Endothelial cell of umbilical vein (primary cell): ENCODE results near the gene SEMA4G.

Experiments
- EZH2 ChIP-seq: IDR thresholded peaks from 2 replicates; pipeline ENCODE4 v1.6.1; 2012; ENCODE audit warnings: borderline replicate concordance, low read depth, mild to moderate bottlenecking, moderate library complexity, low read length, inconsistent platforms; ENCODE audit not compliant: severe bottlenecking
- JUN ChIP-seq: IDR thresholded peaks from 2 replicates; pipeline ENCODE4 v1.6.1; 2011; ENCODE audit warnings: borderline replicate concordance, low read depth; ENCODE audit not compliant: insufficient read length, insufficient read depth
- MYC ChIP-seq: IDR thresholded peaks from one replicate; pipeline ENCODE4 v1.6.1; 2011; ENCODE audit warnings: mild to moderate bottlenecking, low read depth, low read length
- POLR2A ChIP-seq: IDR thresholded peaks from 2 replicates; pipeline ENCODE4 v1.6.1; 2012; ENCODE audit warnings: low read depth, mild to moderate bottlenecking, control low read depth, low read length
- POLR2AphosphoS5 ChIP-seq: IDR thresholded peaks from 2 replicates; pipeline ENCODE4 v1.6.1; 2012; ENCODE audit warnings: low read depth, mild to moderate bottlenecking, control low read depth, low read length, moderate library complexity; ENCODE audit not compliant: insufficient read depth
- TF ChIP-seq, protein P1 (sequence below), 2 donors: IDR thresholded peaks; 1 replicate in 1 of 2; 2 replicates in 1 of 2; pipeline ENCODE4 v1.5.1; 2011; ENCODE audit warnings: low read length in 2 of 2, mild to moderate bottlenecking in 2 of 2, moderate library complexity in 2 of 2, control low read depth in 1 of 2, inconsistent platforms in 1 of 2, low read depth in 1 of 2; ENCODE audit not compliant: insufficient read depth in 1 of 2; ENCODE audit errors: extremely low read depth in 1 of 2
- TF ChIP-seq, protein P2 (sequence below): IDR thresholded peaks from 2 replicates; pipeline ENCODE4 v1.6.1; 2011; ENCODE audit not compliant: insufficient read depth, insufficient read length

DNA sequence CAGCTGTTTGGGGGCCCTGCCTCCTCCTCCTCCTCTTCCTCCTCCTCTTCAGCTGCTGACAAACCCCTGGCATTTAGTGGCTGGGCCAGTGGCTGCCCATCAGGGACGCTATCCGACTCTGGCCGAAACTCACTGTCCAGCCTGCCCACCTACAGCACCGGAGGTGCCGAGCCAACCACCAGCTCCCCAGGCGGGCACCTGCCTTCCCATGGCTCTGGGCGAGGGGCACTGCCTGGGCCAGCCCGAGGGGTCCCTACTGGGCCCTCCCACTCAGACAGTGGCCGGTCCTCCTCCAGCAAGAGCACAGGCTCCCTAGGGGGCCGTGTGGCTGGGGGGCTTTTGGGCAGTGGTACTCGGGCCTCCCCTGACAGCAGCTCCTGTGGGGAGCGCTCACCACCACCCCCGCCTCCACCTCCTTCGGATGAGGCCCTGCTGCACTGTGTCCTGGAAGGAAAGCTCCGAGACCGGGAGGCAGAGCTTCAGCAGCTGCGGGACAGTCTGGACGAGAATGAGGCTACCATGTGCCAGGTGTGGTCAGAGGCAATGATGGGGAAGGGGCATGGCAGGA is 34.4 kb downstream of the SEMA4G start:
- TF ChIP-seq EZH2 (no peak), POLR2A (no peak), MYC (no peak), POLR2AphosphoS5 (no peak), JUN (no peak)
- TF ChIP-seq, protein P1, sequence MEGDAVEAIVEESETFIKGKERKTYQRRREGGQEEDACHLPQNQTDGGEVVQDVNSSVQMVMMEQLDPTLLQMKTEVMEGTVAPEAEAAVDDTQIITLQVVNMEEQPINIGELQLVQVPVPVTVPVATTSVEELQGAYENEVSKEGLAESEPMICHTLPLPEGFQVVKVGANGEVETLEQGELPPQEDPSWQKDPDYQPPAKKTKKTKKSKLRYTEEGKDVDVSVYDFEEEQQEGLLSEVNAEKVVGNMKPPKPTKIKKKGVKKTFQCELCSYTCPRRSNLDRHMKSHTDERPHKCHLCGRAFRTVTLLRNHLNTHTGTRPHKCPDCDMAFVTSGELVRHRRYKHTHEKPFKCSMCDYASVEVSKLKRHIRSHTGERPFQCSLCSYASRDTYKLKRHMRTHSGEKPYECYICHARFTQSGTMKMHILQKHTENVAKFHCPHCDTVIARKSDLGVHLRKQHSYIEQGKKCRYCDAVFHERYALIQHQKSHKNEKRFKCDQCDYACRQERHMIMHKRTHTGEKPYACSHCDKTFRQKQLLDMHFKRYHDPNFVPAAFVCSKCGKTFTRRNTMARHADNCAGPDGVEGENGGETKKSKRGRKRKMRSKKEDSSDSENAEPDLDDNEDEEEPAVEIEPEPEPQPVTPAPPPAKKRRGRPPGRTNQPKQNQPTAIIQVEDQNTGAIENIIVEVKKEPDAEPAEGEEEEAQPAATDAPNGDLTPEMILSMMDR (IDR thresholded peaks at IDR 0.05; ENCODE audit: extremely low read depth in 1 of 2, insufficient read depth in 1 of 2, low read depth in 1 of 2, low read length in 2 of 2) = no peak
- TF ChIP-seq, protein P2, sequence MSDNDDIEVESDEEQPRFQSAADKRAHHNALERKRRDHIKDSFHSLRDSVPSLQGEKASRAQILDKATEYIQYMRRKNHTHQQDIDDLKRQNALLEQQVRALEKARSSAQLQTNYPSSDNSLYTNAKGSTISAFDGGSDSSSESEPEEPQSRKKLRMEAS = no peak
